ENCODE data around the gene RARA. TPM values are rescaled to one million over a fixed set of nuclear protein-coding genes. Genes with fewer than 3 reads are reported as not detected.
"Not testable (repeated sequence)": the region's sequence is repeated elsewhere in the genome, so short reads cannot be mapped to it uniquely, and the experiment has no call there.

RARA gene
- polyA plus RNA-seq, 1 donor, result 47.0 TPM

- Histone ChIP-seq H3K4me1 (ENCODE audit: control insufficient read depth, insufficient read depth, low read length) (peaks cover 8% of the 10 kb centered on the region), H3K4me3 (ENCODE audit: low read length) (no peak overlapping the region), H3K9me3 (ENCODE audit: control insufficient read depth, low read depth, low read length) (no peaks in the 10 kb centered on the region), H3K36me3 (ENCODE audit: control insufficient read depth, insufficient read depth, low read length) (no peaks in the 10 kb centered on the region), H3K27me3 (ENCODE audit: control insufficient read depth, insufficient read depth, low read length) (peaks cover 40% of the 10 kb centered on the region), H3K27ac (ENCODE audit: low read length) (no peak overlapping the region)
- no peak for DNase-seq
- WGBS (ENCODE audit: insufficient coverage, low lambda C conversion rate), result no CpG with 5 or more reads among the region's 24 CpGs
Observed at GRCh38 chr17:40361925-40362695, 53.1 kb downstream of the RARA start.

DNA sequence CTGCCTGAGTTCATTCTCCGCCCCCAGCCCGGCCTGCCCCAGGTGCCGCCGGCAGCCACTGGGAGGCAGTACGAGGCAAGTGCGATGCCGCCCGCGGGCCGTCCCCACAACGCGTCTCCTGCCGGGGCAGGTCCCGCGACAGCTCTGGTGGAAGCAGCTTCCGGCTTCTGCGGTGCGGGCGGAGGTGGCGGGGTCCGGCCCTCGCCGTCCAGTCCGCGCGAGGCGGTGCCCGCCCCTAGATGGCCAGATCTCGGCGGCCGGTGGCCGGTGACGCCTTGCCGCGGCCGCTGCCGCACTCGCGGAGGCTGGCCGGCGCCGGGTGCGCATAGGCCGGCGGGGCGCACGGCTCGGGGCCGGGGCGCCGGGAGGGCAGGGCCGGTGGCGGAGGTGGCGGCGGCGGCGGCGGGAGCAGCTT is 53.7 kb downstream of the RARA start:
- Histone ChIP-seq H3K4me1 (ENCODE audit: control insufficient read depth, insufficient read depth, low read length) (peaks cover 8% of the 10 kb centered on the region), H3K4me3 (ENCODE audit: low read length) (peak overlapping the region; percentile 33), H3K36me3 (ENCODE audit: control insufficient read depth, insufficient read depth, low read length) (no peaks in the 10 kb centered on the region), H3K27ac (ENCODE audit: low read length) (no peak overlapping the region), H3K27me3 (ENCODE audit: control insufficient read depth, insufficient read depth, low read length) (peaks cover 40% of the 10 kb centered on the region), H3K9me3 (ENCODE audit: control insufficient read depth, low read depth, low read length) (no peaks in the 10 kb centered on the region)
- peak in 1 of 2 donors; percentile 76 for DNase-seq
- no CpG with 5 or more reads among the region's 58 CpGs for WGBS (ENCODE audit: insufficient coverage, low lambda C conversion rate)

GRCh38 chr17:40363111-40363827 is 54.3 kb downstream of the RARA start:
- Histone ChIP-seq H3K4me3 (ENCODE audit: low read length) (peak overlapping the region; percentile 33), H3K27me3 (ENCODE audit: control insufficient read depth, insufficient read depth, low read length) (peaks cover 40% of the 10 kb centered on the region), H3K27ac (ENCODE audit: low read length) (no peak overlapping the region), H3K9me3 (ENCODE audit: control insufficient read depth, low read depth, low read length) (no peaks in the 10 kb centered on the region), H3K36me3 (ENCODE audit: control insufficient read depth, insufficient read depth, low read length) (no peaks in the 10 kb centered on the region), H3K4me1 (ENCODE audit: control insufficient read depth, insufficient read depth, low read length) (peaks cover 8% of the 10 kb centered on the region)
- peak in 1 of 2 donors; percentile 68 for DNase-seq
- WGBS (ENCODE audit: insufficient coverage, low lambda C conversion rate), result no CpG with 5 or more reads among the region's 91 CpGs

DNA sequence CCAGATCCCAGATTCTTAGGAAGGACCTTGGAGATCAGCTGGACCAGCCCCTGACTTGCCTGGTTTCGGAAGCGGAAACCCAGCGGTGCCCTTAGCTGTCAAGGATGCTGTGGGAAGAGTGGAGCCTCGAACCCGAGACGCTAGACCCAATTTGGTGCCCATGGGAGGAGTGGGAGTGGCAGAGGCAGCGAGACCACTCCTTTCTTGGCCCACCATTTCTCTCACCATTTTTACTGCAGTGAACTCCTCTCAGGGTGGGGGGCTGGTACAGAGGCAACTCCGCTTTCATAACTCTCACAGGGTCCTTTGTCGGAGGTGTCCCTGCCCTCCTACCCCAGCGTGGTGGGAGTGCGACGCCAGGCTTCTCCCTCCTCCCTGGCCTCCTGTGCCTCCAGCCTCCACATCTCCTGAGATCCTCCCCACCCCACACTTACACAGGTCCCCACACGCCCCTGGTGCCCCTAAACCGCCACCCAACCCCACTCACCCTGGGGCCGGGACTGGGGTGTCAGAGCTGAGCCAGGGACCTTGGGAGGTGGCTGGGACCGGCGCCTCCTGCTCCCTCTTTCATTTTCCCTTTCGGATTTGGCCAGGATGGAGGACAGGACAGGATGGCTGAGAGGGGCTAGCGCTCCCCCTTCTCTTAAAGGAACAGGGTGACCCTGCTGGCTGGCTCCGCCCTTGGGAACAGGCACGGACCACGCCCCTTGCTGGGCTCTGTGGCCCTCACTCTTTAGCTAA is 55.3 kb downstream of the RARA start, which contains the start of gene GJD3:
Gene GJD3 (minus strand): TSS at position 617 of the 741 bp plus-strand sequence. CDS start 922 bp downstream, outside the sequence.
- no CpG with 5 or more reads among the region's 22 CpGs for WGBS (ENCODE audit: insufficient coverage, low lambda C conversion rate)
- DNase-seq, result no peak
- H3K4me3 ChIP-seq (ENCODE audit: low read length), result peak within 1 kb of the TSS; percentile 31
- no peaks in the 10 kb centered on the region for H3K9me3 ChIP-seq (ENCODE audit: control insufficient read depth, low read depth, low read length)
- peaks cover 8% of the 10 kb centered on the region for H3K4me1 ChIP-seq (ENCODE audit: control insufficient read depth, insufficient read depth, low read length)
- no peak within 1 kb of the TSS for H3K27ac ChIP-seq (ENCODE audit: low read length)
- no peaks in the 10 kb centered on the region for H3K36me3 ChIP-seq (ENCODE audit: control insufficient read depth, insufficient read depth, low read length)
- peaks cover 40% of the 10 kb centered on the region for H3K27me3 ChIP-seq (ENCODE audit: control insufficient read depth, insufficient read depth, low read length)

DNA sequence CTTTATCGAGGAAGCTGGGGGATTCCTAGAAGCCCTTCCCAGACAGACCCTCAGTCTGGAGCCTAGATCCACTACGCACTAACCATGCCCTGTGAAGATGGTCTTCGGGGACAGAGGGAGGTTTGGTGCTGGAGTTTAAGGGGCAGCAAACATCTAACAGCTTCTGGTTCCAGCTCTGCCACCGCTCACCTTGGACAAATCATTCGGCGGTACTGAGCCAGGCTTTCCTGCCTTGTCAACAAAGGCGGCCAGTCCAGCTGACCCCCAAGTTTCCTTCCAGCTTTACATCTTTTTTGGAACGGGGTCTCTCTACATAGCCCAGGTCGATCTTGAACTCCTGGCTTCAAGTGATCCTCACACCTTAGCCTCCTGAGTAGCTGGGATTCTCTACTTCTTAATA is 55.9 kb downstream of the RARA start:
- WGBS (ENCODE audit: insufficient coverage, low lambda C conversion rate), result no CpG with 5 or more reads among the region's 9 CpGs
- Histone ChIP-seq H3K27me3 (ENCODE audit: control insufficient read depth, insufficient read depth, low read length) (peaks cover 40% of the 10 kb centered on the region), H3K9me3 (ENCODE audit: control insufficient read depth, low read depth, low read length) (no peaks in the 10 kb centered on the region), H3K4me1 (ENCODE audit: control insufficient read depth, insufficient read depth, low read length) (peaks cover 8% of the 10 kb centered on the region), H3K36me3 (ENCODE audit: control insufficient read depth, insufficient read depth, low read length) (no peaks in the 10 kb centered on the region), H3K27ac (ENCODE audit: low read length) (no peak overlapping the region), H3K4me3 (ENCODE audit: low read length) (no peak overlapping the region)
- no peak for DNase-seq

GRCh38 chr17:40366076-40366860 is 57.3 kb downstream of the RARA start:
- Histone ChIP-seq H3K27ac (ENCODE audit: low read length) (no peak overlapping the region), H3K9me3 (ENCODE audit: control insufficient read depth, low read depth, low read length) (peaks cover 3% of the 10 kb centered on the region), H3K4me3 (ENCODE audit: low read length) (no peak overlapping the region), H3K27me3 (ENCODE audit: control insufficient read depth, insufficient read depth, low read length) (peaks cover 30% of the 10 kb centered on the region), H3K36me3 (ENCODE audit: control insufficient read depth, insufficient read depth, low read length) (no peaks in the 10 kb centered on the region), H3K4me1 (ENCODE audit: control insufficient read depth, insufficient read depth, low read length) (peaks cover 8% of the 10 kb centered on the region)
- DNase-seq, result no peak
- WGBS (ENCODE audit: insufficient coverage, low lambda C conversion rate), result no CpG with 5 or more reads among the region's 18 CpGs

GRCh38 chr17:40366861-40367518 is 58.0 kb downstream of the RARA start:
- H3K4me3 ChIP-seq (ENCODE audit: low read length), result no peak overlapping the region
- H3K9me3 ChIP-seq (ENCODE audit: control insufficient read depth, low read depth, low read length), result peaks cover 3% of the 10 kb centered on the region
- WGBS (ENCODE audit: insufficient coverage, low lambda C conversion rate), result no CpG with 5 or more reads among the region's 17 CpGs
- peaks cover 8% of the 10 kb centered on the region for H3K4me1 ChIP-seq (ENCODE audit: control insufficient read depth, insufficient read depth, low read length)
- H3K27ac ChIP-seq (ENCODE audit: low read length), result no peak overlapping the region
- H3K27me3 ChIP-seq (ENCODE audit: control insufficient read depth, insufficient read depth, low read length), result peaks cover 24% of the 10 kb centered on the region
- no peak for DNase-seq
- no peaks in the 10 kb centered on the region for H3K36me3 ChIP-seq (ENCODE audit: control insufficient read depth, insufficient read depth, low read length)

GRCh38 chr17:40367728-40368127 is 58.7 kb downstream of the RARA start:
- H3K27ac ChIP-seq (ENCODE audit: low read length); H3K4me1 ChIP-seq (ENCODE audit: control insufficient read depth, insufficient read depth, low read length); H3K4me3 ChIP-seq (ENCODE audit: low read length); H3K9me3 ChIP-seq (ENCODE audit: control insufficient read depth, low read depth, low read length); DNase-seq; H3K36me3 ChIP-seq (ENCODE audit: control insufficient read depth, insufficient read depth, low read length): not testable (repeated sequence)
- WGBS (ENCODE audit: insufficient coverage, low lambda C conversion rate), result no CpG with 5 or more reads among the region's 9 CpGs
- H3K27me3 ChIP-seq (ENCODE audit: control insufficient read depth, insufficient read depth, low read length), result peaks cover 18% of the 10 kb centered on the region

DNA sequence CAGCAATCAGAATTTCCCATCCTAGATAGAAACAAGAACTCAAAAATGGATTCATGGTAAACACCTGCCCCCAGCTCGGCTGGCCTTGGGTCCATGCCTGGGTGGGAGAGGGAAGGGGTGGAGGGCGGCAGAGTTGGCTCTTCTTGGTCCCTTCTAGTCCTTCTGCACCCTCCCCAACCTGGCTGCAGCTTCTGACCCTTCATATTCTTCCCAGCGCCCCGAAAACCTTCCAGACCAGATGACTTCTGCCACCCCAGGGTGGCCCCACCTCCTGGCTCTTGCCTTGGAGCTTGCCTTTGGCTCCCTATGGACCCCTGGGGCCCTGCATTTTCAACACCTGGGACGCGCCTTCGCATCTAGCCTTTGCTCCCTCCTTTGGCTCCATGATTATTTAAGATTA is 60.9 kb downstream of the RARA start:
- Histone ChIP-seq H3K4me1 (ENCODE audit: control insufficient read depth, insufficient read depth, low read length) (no peaks in the 10 kb centered on the region), H3K36me3 (ENCODE audit: control insufficient read depth, insufficient read depth, low read length) (no peaks in the 10 kb centered on the region), H3K27me3 (ENCODE audit: control insufficient read depth, insufficient read depth, low read length) (peaks cover 1% of the 10 kb centered on the region), H3K27ac (ENCODE audit: low read length) (no peak overlapping the region), H3K9me3 (ENCODE audit: control insufficient read depth, low read depth, low read length) (peaks cover 3% of the 10 kb centered on the region), H3K4me3 (ENCODE audit: low read length) (no peak overlapping the region)
- DNase-seq, result no peak
- no CpG with 5 or more reads among the region's 7 CpGs for WGBS (ENCODE audit: insufficient coverage, low lambda C conversion rate)
